CD8-positive, alpha-beta memory T cell (primary cell): Measurements from ENCODE around the gene JADE2. TPM values are rescaled to one million over a fixed set of nuclear protein-coding genes. Genes with fewer than 3 reads are reported as not detected.

ENCODE experiments used
- CTCF ChIA-PET: fragments of 350-600 bp; sonication (Branson Sonifier 250); formaldehyde crosslinking; loops from one replicate; lab custom pipeline; 2021; ENCODE audit warnings: antibody characterized with exemption; lab: Charles Lee
- POLR2A ChIA-PET: fragments of 350-600 bp; sonication (Branson Sonifier 250); formaldehyde crosslinking; loops from one replicate; lab custom pipeline; 2021; ENCODE audit warnings: antibody characterized with exemption; lab: Charles Lee
- DNase-seq, 5 donors: peaks; one replicate each; pipeline versions ENCODE4 v3.0.0 to v3.0.0-alpha.2; 2020 to 2022; ENCODE audit warnings: mixed read lengths in 1 of 5
- H3K27ac ChIP-seq: one replicate; pipeline ENCODE4 v1.7.0; 2013; ENCODE audit warnings: low read depth, mild to moderate bottlenecking, low read length, moderate library complexity
- H3K27me3 ChIP-seq: 2 replicates; pipeline ENCODE4 v1.7.0; 2013; ENCODE audit warnings: low read length, mild to moderate bottlenecking; ENCODE audit not compliant: insufficient read depth, poor library complexity, severe bottlenecking
- H3K36me3 ChIP-seq: 2 replicates; pipeline ENCODE4 v1.7.0; 2013; ENCODE audit warnings: mild to moderate bottlenecking, low read length, moderate library complexity; ENCODE audit not compliant: insufficient read depth
- H3K4me1 ChIP-seq: 2 replicates; pipeline ENCODE4 v1.7.0; 2013; ENCODE audit warnings: mild to moderate bottlenecking, low read length, moderate library complexity; ENCODE audit not compliant: insufficient read depth
- H3K4me3 ChIP-seq: 2 replicates; pipeline ENCODE4 v1.7.0; 2013; ENCODE audit warnings: mild to moderate bottlenecking, low read length
- H3K9me3 ChIP-seq: 2 replicates; pipeline ENCODE4 v1.7.0; 2013; ENCODE audit warnings: mild to moderate bottlenecking, low read length
- H3K27ac Mint-ChIP-seq, 8 donors: one replicate each; pipeline ENCODE4 v1.8.0; 2020 to 2021; ENCODE audit warnings: mixed read lengths in 8 of 8, mild to moderate bottlenecking in 6 of 8, inconsistent platforms in 3 of 8, moderate library complexity in 3 of 8
- H3K27me3 Mint-ChIP-seq, 2 donors: one replicate each; pipeline ENCODE4 v1.8.0; 2020 to 2021; ENCODE audit warnings: mixed read lengths in 2 of 2, mild to moderate bottlenecking in 1 of 2, moderate library complexity in 1 of 2
- H3K36me3 Mint-ChIP-seq, 3 donors: one replicate each; pipeline ENCODE4 v1.8.0; 2020 to 2021; ENCODE audit warnings: mixed read lengths in 3 of 3, inconsistent platforms in 1 of 3, mild to moderate bottlenecking in 1 of 3
- H3K4me1 Mint-ChIP-seq, 3 donors: one replicate each; pipeline ENCODE4 v1.8.0; 2020 to 2021; ENCODE audit warnings: mixed read lengths in 3 of 3, inconsistent platforms in 1 of 3, mild to moderate bottlenecking in 1 of 3
- H3K4me3 Mint-ChIP-seq, 7 donors: one replicate each; pipeline ENCODE4 v1.8.0; 2020 to 2021; ENCODE audit warnings: mixed read lengths in 7 of 7, mild to moderate bottlenecking in 6 of 7, moderate library complexity in 4 of 7, inconsistent platforms in 2 of 7
- H3K9me3 Mint-ChIP-seq, 5 donors: one replicate each; pipeline ENCODE4 v1.8.0; 2020 to 2022; ENCODE audit warnings: mixed read lengths in 5 of 5, mild to moderate bottlenecking in 3 of 5, moderate library complexity in 2 of 5, inconsistent platforms in 1 of 5
- polyA plus RNA-seq: library from polyadenylated mRNA; unstranded; fragments of 300-500 nt; fragmentation: Illumina TruSeq; gene quantifications from one replicate; pipeline ENCODE4 v1.2.3, GENCODE V29; 2021
- total RNA-seq, 2 experiments: library from RNA; stranded (reverse); gene quantifications; one replicate each; pipeline ENCODE4 v1.2.3, GENCODE V29; 2021

JADE2 gene
- total and polyA plus RNA-seq, 3 experiments from 2014 or later, result 47.1 to 107 (median 105) TPM

- Histone ChIP-seq H3K4me1 (peaks cover 62% of the 10 kb centered on the region), H3K36me3 (no peaks in the 10 kb centered on the region), H3K27ac (peak overlapping the region; percentile 84), H3K4me3 (peak overlapping the region; percentile 90), H3K9me3 (no peaks in the 10 kb centered on the region), H3K27me3 (no peaks in the 10 kb centered on the region)
- ChIA-PET POLR2A (interaction anchor here (0.6 to 6.2 kb wide), 5 partner anchors 12 to 157 kb away, joined by 5 to 73 read pairs (median 29); partner anchors contain the start of genes CDKN2AIPNL and UBE2B), CTCF (interaction anchor here (0.6 to 3.7 kb wide), 24 partner anchors 9 to 225 kb away, joined by 3 to 14 read pairs (median 4); partner anchors contain the start of genes CDKN2AIPNL and UBE2B)
- Mint-ChIP-seq H3K27ac (peak overlapping the region; percentile 47 to 99 (median 90)), H3K9me3 (no peaks in the 10 kb centered on the region), H3K36me3 (peaks cover 0 to 38% (median 0%) of the 10 kb centered on the region in 3 donors), H3K27me3 (peaks cover 0 to 7% of the 10 kb centered on the region in 2 donors), H3K4me1 (peaks cover 57 to 66% (median 62%) of the 10 kb centered on the region in 3 donors), H3K4me3 (peak overlapping the region; percentile 94 to 99 (median 98))
- no peak for DNase-seq
These were observed 2.5 kb downstream of the JADE2 start for GRCh38 chr5:134527961-134528424.

- Mint-ChIP-seq H3K4me1 (peaks cover 56 to 66% (median 62%) of the 10 kb centered on the region in 3 donors), H3K27me3 (peaks cover 0 to 7% of the 10 kb centered on the region in 2 donors), H3K27ac (peak overlapping the region in 7 of 8 donors; percentile 25 to 99 (median 85)), H3K9me3 (no peaks in the 10 kb centered on the region), H3K36me3 (peaks cover 0 to 42% (median 0%) of the 10 kb centered on the region in 3 donors), H3K4me3 (peak overlapping the region; percentile 94 to 99 (median 98))
- no peak overlapping the region for H3K27ac ChIP-seq
- no peak for DNase-seq
- no peaks in the 10 kb centered on the region for H3K36me3 ChIP-seq
- peak overlapping the region; percentile 90 for H3K4me3 ChIP-seq
- no peaks in the 10 kb centered on the region for H3K9me3 ChIP-seq
- ChIA-PET POLR2A (interaction anchor here (0.6 to 6.2 kb wide), 3 partner anchors 11 to 116 kb away, joined by 5 to 67 read pairs (median 5); partner anchors contain the start of gene CDKN2AIPNL), CTCF (interaction anchor here (0.9 to 3.7 kb wide), 15 partner anchors 9 to 157 kb away, joined by 3 to 14 read pairs (median 4); partner anchors contain the start of gene UBE2B)
- peaks cover 65% of the 10 kb centered on the region for H3K4me1 ChIP-seq
- H3K27me3 ChIP-seq, result no peaks in the 10 kb centered on the region
These were observed 3.1 kb downstream of the JADE2 start for GRCh38 chr5:134528556-134528955.

DNA sequence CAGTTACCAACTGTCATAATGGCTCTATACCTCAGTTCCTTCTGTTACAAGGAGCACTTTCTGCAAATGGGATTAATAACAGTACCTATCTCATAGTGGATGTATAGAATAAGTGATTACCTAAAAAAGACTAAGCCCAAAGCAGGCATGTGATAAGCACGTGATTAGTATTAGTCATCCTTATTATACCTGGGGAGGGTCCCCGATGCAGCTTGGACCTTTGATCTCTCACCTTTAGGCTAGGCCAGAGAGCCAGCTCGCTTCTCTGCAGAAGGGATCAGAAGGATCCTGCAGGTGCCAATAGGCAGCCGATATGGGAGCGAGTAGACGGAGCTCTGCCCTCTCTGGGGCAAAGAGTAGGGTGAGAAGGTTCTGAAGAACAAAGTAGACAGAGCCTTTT is 4.0 kb downstream of the JADE2 start:
- ChIA-PET POLR2A (no interaction called here), CTCF (interaction anchor here (1.0 to 3.7 kb wide), 2 partner anchors 13 to 58 kb away, joined by 3 to 13 read pairs; no protein-coding TSS in a partner anchor)
- H3K27me3 ChIP-seq, result no peaks in the 10 kb centered on the region
- no peak overlapping the region for H3K4me3 ChIP-seq
- no peak for DNase-seq
- Mint-ChIP-seq H3K4me3 (peak overlapping the region; percentile 47 to 99 (median 97)), H3K27me3 (peaks cover 0 to 3% of the 10 kb centered on the region in 2 donors), H3K36me3 (peaks cover 0 to 46% (median 0%) of the 10 kb centered on the region in 3 donors), H3K9me3 (no peaks in the 10 kb centered on the region), H3K4me1 (peaks cover 60 to 70% (median 65%) of the 10 kb centered on the region in 3 donors), H3K27ac (peak overlapping the region; percentile 25 to 99 (median 92))
- no peak overlapping the region for H3K27ac ChIP-seq
- peaks cover 4% of the 10 kb centered on the region for H3K36me3 ChIP-seq
- no peaks in the 10 kb centered on the region for H3K9me3 ChIP-seq
- H3K4me1 ChIP-seq, result peaks cover 69% of the 10 kb centered on the region

GRCh38 chr5:134530301-134531077 is 5.0 kb downstream of the JADE2 start:
- Histone ChIP-seq H3K4me3 (no peak overlapping the region), H3K27me3 (no peaks in the 10 kb centered on the region), H3K4me1 (peaks cover 79% of the 10 kb centered on the region), H3K27ac (no peak overlapping the region), H3K36me3 (peaks cover 4% of the 10 kb centered on the region), H3K9me3 (no peaks in the 10 kb centered on the region)
- DNase-seq, result no peak
- Mint-ChIP-seq H3K27me3 (no peaks in the 10 kb centered on the region), H3K4me3 (peak overlapping the region; percentile 23 to 96 (median 59)), H3K27ac (peak overlapping the region; percentile 57 to 99 (median 90)), H3K36me3 (peaks cover 0 to 48% (median 0%) of the 10 kb centered on the region in 3 donors), H3K9me3 (no peaks in the 10 kb centered on the region), H3K4me1 (peaks cover 69 to 78% (median 75%) of the 10 kb centered on the region in 3 donors)
- ChIA-PET CTCF (interaction anchor here (1.3 kb wide), 1 partner anchor 24 kb away, joined by 3 read pairs; no protein-coding TSS in a partner anchor), POLR2A (no interaction called here)

- Histone ChIP-seq H3K9me3 (no peaks in the 10 kb centered on the region), H3K27me3 (no peaks in the 10 kb centered on the region), H3K36me3 (peaks cover 31% of the 10 kb centered on the region), H3K4me1 (peaks cover 90% of the 10 kb centered on the region), H3K27ac (no peak overlapping the region), H3K4me3 (no peak overlapping the region)
- H3K27me3 Mint-ChIP-seq, result no peaks in the 10 kb centered on the region
- DNase-seq, result peak in 1 of 5 donors; percentile 17
- POLR2A ChIA-PET, result no interaction called here
- H3K4me3 Mint-ChIP-seq, result peak overlapping the region in 5 of 7 donors; percentile 15 to 52 (median 44)
- peaks cover 0 to 67% (median 7%) of the 10 kb centered on the region in 3 donors for H3K36me3 Mint-ChIP-seq
- no peaks in the 10 kb centered on the region for H3K9me3 Mint-ChIP-seq
- H3K4me1 Mint-ChIP-seq, result peaks cover 93 to 96% (median 94%) of the 10 kb centered on the region in 3 donors
- CTCF ChIA-PET, result interaction anchor here (1.1 to 2.3 kb wide), 2 partner anchors 9 to 122 kb away, joined by 3 to 8 read pairs; partner anchors contain the start of gene CDKN2AIPNL
- H3K27ac Mint-ChIP-seq, result peak overlapping the region; percentile 51 to 95 (median 74)
These were observed 7.8 kb downstream of the JADE2 start for GRCh38 chr5:134533115-134533815.

- H3K4me3 ChIP-seq, result no peak overlapping the region
- Mint-ChIP-seq H3K9me3 (no peaks in the 10 kb centered on the region), H3K4me3 (peak overlapping the region in 4 of 7 donors; percentile 19 to 32 (median 28)), H3K27ac (peak overlapping the region in 7 of 8 donors; percentile 15 to 69 (median 50)), H3K27me3 (no peaks in the 10 kb centered on the region), H3K4me1 (peaks cover 86 to 90% (median 87%) of the 10 kb centered on the region in 3 donors), H3K36me3 (peaks cover 0 to 64% (median 10%) of the 10 kb centered on the region in 3 donors)
- ChIA-PET POLR2A (no interaction called here), CTCF (interaction anchor here (1.0 kb wide), 1 partner anchor 10 kb away, joined by 3 read pairs; no protein-coding TSS in a partner anchor)
- peaks cover 80% of the 10 kb centered on the region for H3K4me1 ChIP-seq
- no peaks in the 10 kb centered on the region for H3K9me3 ChIP-seq
- no peaks in the 10 kb centered on the region for H3K27me3 ChIP-seq
- DNase-seq, result peak in 1 of 5 donors; percentile 39
- no peak overlapping the region for H3K27ac ChIP-seq
- H3K36me3 ChIP-seq, result peaks cover 36% of the 10 kb centered on the region
These were observed 8.7 kb downstream of the JADE2 start for GRCh38 chr5:134534058-134534725.

- Histone ChIP-seq H3K4me1 (peaks cover 75% of the 10 kb centered on the region), H3K27ac (no peak overlapping the region), H3K4me3 (no peak overlapping the region), H3K27me3 (no peaks in the 10 kb centered on the region), H3K36me3 (peaks cover 40% of the 10 kb centered on the region), H3K9me3 (no peaks in the 10 kb centered on the region)
- peak overlapping the region; percentile 18 to 92 (median 52) for H3K27ac Mint-ChIP-seq
- no peaks in the 10 kb centered on the region for H3K27me3 Mint-ChIP-seq
- H3K36me3 Mint-ChIP-seq, result peaks cover 0 to 69% (median 10%) of the 10 kb centered on the region in 3 donors
- peak in 1 of 5 donors; percentile 19 for DNase-seq
- CTCF ChIA-PET, result interaction anchor here (1.0 to 1.2 kb wide), 2 partner anchors 9 to 123 kb away, joined by 3 read pairs; partner anchors contain the start of gene CDKN2AIPNL
- POLR2A ChIA-PET, result no interaction called here
- no peaks in the 10 kb centered on the region for H3K9me3 Mint-ChIP-seq
- peaks cover 81 to 85% (median 82%) of the 10 kb centered on the region in 3 donors for H3K4me1 Mint-ChIP-seq
- H3K4me3 Mint-ChIP-seq, result peak overlapping the region in 4 of 7 donors; percentile 23 to 42 (median 30)
These were observed 9.2 kb downstream of the JADE2 start for GRCh38 chr5:134534726-134535110.
